ENCODE results near the gene FRYL.

The FRYL gene

GRCh38 chr4:48493452-48494100, 286.5 kb downstream of the FRYL start:
- TF ChIP-seq ZFX (IDR thresholded peaks at IDR 0.05; ENCODE audit: borderline replicate concordance) (no peak), CTCF (IDR thresholded peaks at IDR 0.05) (no peak)
- H3K27ac ChIP-seq = no peak overlapping the region

GRCh38 chr4:48491514-48492176, 288.4 kb downstream of the FRYL start:
- no peak overlapping the region for H3K27ac ChIP-seq
- TF ChIP-seq CTCF (IDR thresholded peaks at IDR 0.05) (no peak), ZFX (IDR thresholded peaks at IDR 0.05; ENCODE audit: borderline replicate concordance) (no peak)

GRCh38 chr4:48490680-48491513, 289.2 kb downstream of the FRYL start:
- H3K27ac ChIP-seq = no peak overlapping the region
- no peak for TF ChIP-seq ZFX (IDR thresholded peaks at IDR 0.05; ENCODE audit: borderline replicate concordance)

- H3K27ac ChIP-seq = no peak within 1 kb of the TSS
- TF ChIP-seq CTCF (IDR thresholded peaks at IDR 0.05) (no peak), ZFX (IDR thresholded peaks at IDR 0.05; ENCODE audit: borderline replicate concordance) (no peak)
Observed at GRCh38 chr4:48490012-48490679, 289.9 kb downstream of the FRYL start, which contains the start of gene ZAR1. Gene ZAR1 (plus strand): TSS chr4:48490252. CDS start chr4:48490292, 40 bp downstream.

GRCh38 chr4:48489683-48490011, 290.4 kb downstream of the FRYL start:
- no peak overlapping the region for H3K27ac ChIP-seq

GRCh38 chr4:48484494-48485168, 295.4 kb downstream of the FRYL start:
- no peak for TF ChIP-seq CTCF (IDR thresholded peaks at IDR 0.05)
- TF ChIP-seq ZFX (IDR thresholded peaks at IDR 0.05; ENCODE audit: borderline replicate concordance) = no peak
- no peak overlapping the region for H3K27ac ChIP-seq

More at GRCh38 chr4:48489683-48490011, 290.4 kb downstream of the FRYL start:
- TF ChIP-seq ZFX (IDR thresholded peaks at IDR 0.05; ENCODE audit: borderline replicate concordance) (no peak), CTCF (IDR thresholded peaks at IDR 0.05) (no peak)

Data from 22Rv1 (cell line).